Measurements from ENCODE around the gene PPP2R2D.

Gene PPP2R2D

GRCh38 chr10:131890276-131891195 is 10.3 kb upstream of the PPP2R2D start:
- DNase-seq = no peak

GRCh38 chr10:131891196-131891928 is 9.4 kb upstream of the PPP2R2D start:
- no peak for DNase-seq

GRCh38 chr10:131891929-131892805 is 8.6 kb upstream of the PPP2R2D start:
- no peak for DNase-seq

GRCh38 chr10:131892806-131893675 is 7.8 kb upstream of the PPP2R2D start:
- DNase-seq = no peak

- DNase-seq = no peak
Measured at GRCh38 chr10:131895116-131895515, 5.7 kb upstream of the PPP2R2D start.

- DNase-seq = no peak
Measured at GRCh38 chr10:131896403-131896802, 4.4 kb upstream of the PPP2R2D start.

GRCh38 chr10:131897297-131897899 is 3.4 kb upstream of the PPP2R2D start:
- no peak for DNase-seq

GRCh38 chr10:131898061-131898460 is 2.7 kb upstream of the PPP2R2D start:
- DNase-seq = no peak

- DNase-seq = no peak
Measured at GRCh38 chr10:131898713-131899112, 2.1 kb upstream of the PPP2R2D start.

GRCh38 chr10:131899116-131899690 is 1.6 kb upstream of the PPP2R2D start:
- no peak for DNase-seq

- DNase-seq = no peak
Measured at GRCh38 chr10:131899695-131900349, 986 bp upstream of the PPP2R2D start.

GRCh38 chr10:131901181-131901829 is 497 bp downstream of the PPP2R2D start:
- DNase-seq = peak; percentile 26

GRCh38 chr10:131902211-131902610 is 1.4 kb downstream of the PPP2R2D start:
- DNase-seq = no peak

- DNase-seq = no peak
Measured at GRCh38 chr10:131902691-131903090, 1.9 kb downstream of the PPP2R2D start.

- no peak for DNase-seq
Measured at GRCh38 chr10:131905267-131905571, 4.4 kb downstream of the PPP2R2D start.

GRCh38 chr10:131905603-131906268 is 4.9 kb downstream of the PPP2R2D start:
- DNase-seq = no peak

GRCh38 chr10:131906269-131906639 is 5.4 kb downstream of the PPP2R2D start:
- no peak for DNase-seq

GRCh38 chr10:131907679-131908078 is 6.9 kb downstream of the PPP2R2D start:
- no peak for DNase-seq

- DNase-seq = no peak
Measured at GRCh38 chr10:131908151-131908550, 7.3 kb downstream of the PPP2R2D start.

All from HCEC 1CT (cell line).